Measurements from ENCODE around the gene FAF1.

GRCh38 chr1:50566405-50566804 lies 393.7 kb downstream of the FAF1 start:
- no peak for TF ChIP-seq SUZ12 (IDR thresholded peaks at IDR 0.05)
- no peak for TF ChIP-seq FOXK2 (IDR thresholded peaks at IDR 0.05)
- no peak for TF ChIP-seq ARNT (IDR thresholded peaks at IDR 0.05)
- no peak for TF ChIP-seq ELF4 (IDR thresholded peaks at IDR 0.05)
- TF ChIP-seq SP1 (IDR thresholded peaks at IDR 0.05) = no peak
- no peak for TF ChIP-seq TARDBP (IDR thresholded peaks at IDR 0.05)
- no peak for TF ChIP-seq NFRKB (IDR thresholded peaks at IDR 0.05)
- no peak for TF ChIP-seq FOXA1 (IDR thresholded peaks at IDR 0.05)
- TF ChIP-seq FOXM1 (IDR thresholded peaks at IDR 0.05; ENCODE audit: borderline replicate concordance) = no peak
- TF ChIP-seq BHLHE40 (IDR thresholded peaks at IDR 0.05; ENCODE audit: borderline replicate concordance) = no peak
- no peak for TF ChIP-seq LEF1 (IDR thresholded peaks at IDR 0.05; ENCODE audit: borderline replicate concordance)
- no peak for TF ChIP-seq ZNF384 (IDR thresholded peaks at IDR 0.05)
